ENCODE measurements around the gene CDC14A. TPM values are rescaled to one million over a fixed set of nuclear protein-coding genes. Genes with fewer than 3 reads are reported as not detected.
A peak's percentile ranks its signal among the peaks of the same experiment; 100 is the strongest.

The CDC14A gene
- total and polyA plus RNA-seq, 2 of the 8 experiments (the other 6 are each of a cell fraction or from before 2014, with no cell fraction given) = 3.2 to 8.9 TPM

GRCh38 chr1:100463791-100464424 lies 111.6 kb downstream of the CDC14A start:
- Histone ChIP-seq H2BK120ac (replicated peaks; ENCODE audit: low read depth, low read length) (no peak overlapping the region), H2BK20ac (ENCODE audit: low read length) (no peak overlapping the region), H2BK15ac (ENCODE audit: low read length) (no peak overlapping the region), H3K23ac (ENCODE audit: insufficient read length) (no peak overlapping the region), H3K18ac (ENCODE audit: extremely low read depth, low read length) (peak overlapping the region; percentile 24), H3K4me2 (ENCODE audit: insufficient read depth in 1 of 2, low read depth in 2 of 2, low read length in 2 of 2) (no peak overlapping the region; a peak in 1 of 4 replicates), H3K36me3 (ENCODE audit: control insufficient read depth in 2 of 4, insufficient read depth in 4 of 4, low read length in 3 of 4) (no peaks in the 10 kb centered on the region; a peak in 1 of 8 replicates), H4K8ac (ENCODE audit: extremely low read depth, insufficient read depth, low read length) (no peak overlapping the region), H3K9ac (replicated peaks in 1 of 4; ENCODE audit: extremely low read depth in 1 of 4, low read depth in 3 of 4, low read length in 3 of 4) (no peak overlapping the region), H4K5ac (ENCODE audit: insufficient read length, low read depth, low read length) (no peak overlapping the region), H3K79me2 (ENCODE audit: control insufficient read depth in 1 of 2, insufficient read depth in 2 of 2, low read length in 2 of 2) (no peaks in the 10 kb centered on the region), H2BK12ac (ENCODE audit: low read depth, low read length) (peak overlapping the region; percentile 53; the same call in 1 of the 2 replicates), H3K27ac (ENCODE audit: low read depth, low read length) (no peak overlapping the region), H3K4me1 (replicated peaks in 1 of 4; ENCODE audit: control insufficient read depth in 3 of 4, insufficient read depth in 4 of 4, low read length in 3 of 4) (peaks cover 13 to 32% (median 16%) of the 10 kb centered on the region in 4 experiments), H3K23me2 (ENCODE audit: low read depth, low read length) (no peaks in the 10 kb centered on the region), H3K14ac (ENCODE audit: insufficient read length) (no peak overlapping the region), H4K20me1 (replicated peaks in 1 of 2; ENCODE audit: control insufficient read depth in 1 of 2, insufficient read depth in 2 of 2, low read length in 2 of 2) (no peaks in the 10 kb centered on the region), H3K4me3 (ENCODE audit: extremely low read depth in 1 of 4, insufficient read depth in 2 of 4, low read depth in 3 of 4, low read length in 4 of 4) (no peak overlapping the region), H3K27me3 (replicated peaks in 1 of 4; ENCODE audit: control insufficient read depth in 3 of 4, extremely low read depth in 1 of 4, insufficient read depth in 3 of 4, low read length in 3 of 4) (no peaks in the 10 kb centered on the region), H2AFZ (ENCODE audit: low read length) (no peak overlapping the region), H3K4ac (replicated peaks; ENCODE audit: insufficient read length, low read depth, low read length) (no peak overlapping the region), H3K79me1 (ENCODE audit: low read depth, low read length) (no peaks in the 10 kb centered on the region), H4K91ac (replicated peaks; ENCODE audit: insufficient read length, low read length) (no peak overlapping the region), H3K56ac (replicated peaks; ENCODE audit: insufficient read length, low read depth, low read length) (no peak overlapping the region), H3K9me3 (ENCODE audit: insufficient read depth in 2 of 2, low read depth in 1 of 2, low read length in 1 of 2) (no peaks in the 10 kb centered on the region), H2AK5ac (ENCODE audit: low read depth, low read length) (no peak overlapping the region), H2BK5ac (ENCODE audit: low read depth, low read length) (no peak overlapping the region)
- CTCF ChIA-PET (ENCODE audit: partially characterized antibody) = interaction anchor here (0.6 to 9.3 kb wide), 36 partner anchors 9 to 619 kb away, joined by 3 to 68 read pairs (median 4); partner anchors contain the start of gene GPR88
- 34% methylated on average over 10 of the region's 10 CpGs; no CpG with 5 or more reads in 1 of the 2 experiments for WGBS, 2 experiments (ENCODE audit: extremely low coverage in 1 of 2, insufficient coverage in 1 of 2, insufficient read length in 1 of 2, insufficient replicate concordance in 2 of 2, low coverage in 1 of 2, low lambda C conversion rate in 2 of 2, missing lambda C conversion rate in 1 of 2)
- FAIRE-seq (peak; percentile 60), DNase-seq (ENCODE audit: low read depth in 1 of 2, low spot score in 2 of 2) (no peak)
- POLR2A ChIA-PET (ENCODE audit: partially characterized antibody) = interaction anchor here (0.9 kb wide), 1 partner anchor 111 kb away, joined by 3 read pairs; the partner anchor contains the start of gene CDC14A
- TF ChIP-seq HDAC2 (IDR thresholded peaks at IDR 0.05; ENCODE audit: borderline replicate concordance in 1 of 2, low read depth in 2 of 2, low read length in 2 of 2) (0 out of 4 replicates have a peak, but pooled peaks of 1 of the 2 experiments have one; percentile 73), RXRA (IDR thresholded peaks at IDR 0.05; ENCODE audit: insufficient read depth, low read depth, low read length) (no peak), GABPA (IDR thresholded peaks at IDR 0.05; ENCODE audit: borderline replicate concordance, insufficient read depth, low read length) (no peak), CTCF (IDR thresholded peaks at IDR 0.05; ENCODE audit: control extremely low read depth in 1 of 3, insufficient read depth in 1 of 3, low read depth in 1 of 3, low read length in 3 of 3) (peak; percentile 74 to 85 (median 82)), MAX (IDR thresholded peaks at IDR 0.05) (peak; percentile 87), E2F6 (IDR thresholded peaks at IDR 0.05) (peak; percentile 99), ASH2L (IDR thresholded peaks at IDR 0.05; ENCODE audit: low read length) (peak; percentile 34)

Measured in H1 (cell line).